ENCODE measurements around the gene CBFB. TPM values are rescaled to one million over a fixed set of nuclear protein-coding genes. Genes with fewer than 3 reads are reported as not detected.

The CBFB gene
- total RNA-seq, 2 donors from 2014 or later = 25.7 to 49.3 TPM

GRCh38 chr16:67146523-67147357, 117.8 kb downstream of the CBFB start:
- Histone ChIP-seq H3K9me3 (no peaks in the 10 kb centered on the region), H3K36me3 (peaks cover 60% of the 10 kb centered on the region), H3K27ac (no peak overlapping the region), H3K4me3 (no peak overlapping the region), H3K27me3 (no peaks in the 10 kb centered on the region), H3K4me1 (peaks cover 0 to 18% of the 10 kb centered on the region in 2 donors)
- TF ChIP-seq CTCF (IDR thresholded peaks at IDR 0.05) = no peak
- DNase-seq (ENCODE audit: low spot score) = no peak

GRCh38 chr16:67147437-67148140, 118.6 kb downstream of the CBFB start:
- no peak for DNase-seq (ENCODE audit: low spot score)
- Histone ChIP-seq H3K4me1 (peaks cover 0 to 18% of the 10 kb centered on the region in 2 donors), H3K9me3 (no peaks in the 10 kb centered on the region), H3K27me3 (no peaks in the 10 kb centered on the region), H3K27ac (no peak overlapping the region), H3K4me3 (no peak overlapping the region), H3K36me3 (peaks cover 51% of the 10 kb centered on the region)
- no peak for TF ChIP-seq CTCF (IDR thresholded peaks at IDR 0.05)

- H3K9me3 ChIP-seq = no peaks in the 10 kb centered on the region
- H3K27me3 ChIP-seq = no peaks in the 10 kb centered on the region
- H3K4me3 ChIP-seq = no peak overlapping the region
- H3K27ac ChIP-seq = no peak overlapping the region
- no peak for DNase-seq (ENCODE audit: low spot score)
- peaks cover 0 to 18% of the 10 kb centered on the region in 2 donors for H3K4me1 ChIP-seq
- TF ChIP-seq CTCF (IDR thresholded peaks at IDR 0.05) = no peak
- H3K36me3 ChIP-seq = peaks cover 45% of the 10 kb centered on the region
Observed at GRCh38 chr16:67148221-67148620, 119.3 kb downstream of the CBFB start.

- Histone ChIP-seq H3K27ac (no peak overlapping the region), H3K9me3 (no peaks in the 10 kb centered on the region), H3K27me3 (no peaks in the 10 kb centered on the region), H3K36me3 (peaks cover 40% of the 10 kb centered on the region), H3K4me1 (peaks cover 0 to 18% of the 10 kb centered on the region in 2 donors), H3K4me3 (no peak overlapping the region)
- no peak for TF ChIP-seq CTCF (IDR thresholded peaks at IDR 0.05)
- DNase-seq (ENCODE audit: low spot score) = no peak
Observed at GRCh38 chr16:67148656-67149275, 119.8 kb downstream of the CBFB start.

- no peak for DNase-seq (ENCODE audit: low spot score)
- Histone ChIP-seq H3K4me3 (no peak overlapping the region), H3K9me3 (no peaks in the 10 kb centered on the region), H3K27me3 (no peaks in the 10 kb centered on the region), H3K36me3 (peaks cover 33% of the 10 kb centered on the region), H3K27ac (peak overlapping the region; percentile 86 to 93), H3K4me1 (peaks cover 0 to 18% of the 10 kb centered on the region in 2 donors)
- no peak for TF ChIP-seq CTCF (IDR thresholded peaks at IDR 0.05)
Observed at GRCh38 chr16:67149276-67150046, 120.5 kb downstream of the CBFB start.
